Caco-2 (cell line): ENCODE data around the gene DOCK3. TPM values are rescaled to one million over a fixed set of nuclear protein-coding genes. Genes with fewer than 3 reads are reported as not detected.

Source experiments
- BruUV-seq: library from RNA; stranded (reverse); fragments of 400-500 nt; replicated peaks from 2 replicates; lab custom pipeline; 2021; lab: Mats Ljungman, UMichigan
- CTCF ChIA-PET: fragments of 300-600 bp; sonication (Branson Sonifier 250); formaldehyde crosslinking; loops from one replicate; lab custom pipeline; 2022; ENCODE audit warnings: antibody characterized with exemption; lab: Charles Lee
- POLR2A ChIA-PET: fragments of 300-600 bp; sonication (Branson Sonifier 250); formaldehyde crosslinking; loops from one replicate; lab custom pipeline; 2022; ENCODE audit warnings: antibody characterized with exemption; lab: Charles Lee
- DNase-seq, 2 experiments: peaks; one replicate each; pipeline versions ENCODE4 v3.0.0 to v3.0.0-alpha.2; 2020 to 2022
- H3K27me3 ChIP-seq: replicated peaks from 2 replicates; pipeline ENCODE4 v1.6.0; 2011; ENCODE audit warnings: low read length; ENCODE audit not compliant: control insufficient read depth, insufficient read depth
- H3K36me3 ChIP-seq: 2 replicates; pipeline ENCODE4 v1.5.1; 2011; ENCODE audit warnings: low read length; ENCODE audit not compliant: control insufficient read depth, insufficient read depth
- H3K4me1 ChIP-seq: fragments of 250-450 bp; sonication (Bioruptor Pico); 2 replicates; pipeline ENCODE4 v1.5.1; 2020; ENCODE audit warnings: mild to moderate bottlenecking
- H3K4me3 ChIP-seq: 2 replicates; pipeline ENCODE4 v1.5.1; 2011; ENCODE audit warnings: low read depth, mild to moderate bottlenecking, control low read depth, low read length
- H3K9me3 ChIP-seq: fragments of 250-450 bp; sonication (Bioruptor Pico); 2 replicates; pipeline ENCODE4 v1.5.1; 2020; ENCODE audit warnings: mild to moderate bottlenecking, moderate library complexity
- H3K27ac Mint-ChIP-seq: one replicate; pipeline ENCODE4 v1.8.0; 2022; ENCODE audit warnings: mixed read lengths; ENCODE audit not compliant: unreplicated experiment
- H3K27me3 Mint-ChIP-seq: one replicate; pipeline ENCODE4 v1.8.0; 2022; ENCODE audit warnings: mixed read lengths; ENCODE audit not compliant: insufficient read depth, unreplicated experiment
- H3K36me3 Mint-ChIP-seq: one replicate; pipeline ENCODE4 v1.8.0; 2022; ENCODE audit warnings: mild to moderate bottlenecking, mixed read lengths; ENCODE audit not compliant: insufficient read depth, unreplicated experiment
- H3K4me1 Mint-ChIP-seq: one replicate; pipeline ENCODE4 v1.8.0; 2022; ENCODE audit warnings: low read depth, mixed read lengths; ENCODE audit not compliant: unreplicated experiment
- H3K4me3 Mint-ChIP-seq: one replicate; pipeline ENCODE4 v1.8.0; 2022; ENCODE audit warnings: mild to moderate bottlenecking, moderate library complexity, mixed read lengths; ENCODE audit not compliant: unreplicated experiment
- H3K9me3 Mint-ChIP-seq: one replicate; pipeline ENCODE4 v1.8.0; 2022; ENCODE audit warnings: mixed read lengths; ENCODE audit not compliant: unreplicated experiment
- intact Hi-C: fragments of 100-400 bp; cut with micrococcal nuclease; formaldehyde crosslinking; loops from one replicate; pipeline ENCODE4 v1.10.0; 2022; ENCODE audit not compliant: unreplicated experiment
- total RNA-seq: library from RNA; stranded (reverse); gene quantifications from 2 replicates; pipeline ENCODE4 v1.2.3, GENCODE V29; 2022
- TF ChIP-seq, protein P1 (sequence below), 2 experiments: fragments of 200-600 bp in 1 of 2; IDR thresholded peaks; 1 replicate in 1 of 2; 2 replicates in 1 of 2; pipeline versions ENCODE4 v1.5.1 to v1.8.0; 2011 to 2022; ENCODE audit warnings: antibody characterized with exemption in 1 of 2, control low read depth in 1 of 2, inconsistent platforms in 1 of 2, low read depth in 1 of 2, low read length in 1 of 2, mild to moderate bottlenecking in 1 of 2, moderate library complexity in 1 of 2; ENCODE audit not compliant: insufficient read depth in 1 of 2, severe bottlenecking in 1 of 2, unreplicated experiment in 1 of 2

Gene DOCK3
- total RNA-seq, 1 experiment from 2014 or later = 0.05 TPM

DNA sequence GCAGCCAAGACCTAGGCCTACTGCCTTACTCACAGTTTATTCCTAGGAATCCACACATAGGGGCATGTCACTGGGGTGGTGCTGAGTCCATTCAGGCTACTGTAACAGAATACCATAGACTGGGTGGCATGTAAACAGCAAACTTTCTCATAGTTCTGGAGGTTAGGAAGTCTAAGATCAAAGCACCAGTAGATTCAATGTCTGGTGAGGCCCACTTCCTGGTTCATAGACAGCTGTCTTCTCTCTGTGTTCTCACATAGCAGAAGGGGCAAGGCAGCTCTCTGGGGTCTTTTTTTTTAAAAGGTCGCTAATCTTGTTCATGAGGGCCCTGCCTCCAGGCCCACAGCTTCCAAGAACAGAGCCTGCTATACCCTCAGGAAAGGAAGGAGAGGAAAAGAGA lies 596.4 kb downstream of the DOCK3 start:
- BruUV-seq = no TSS peak
- DNase-seq = no peak
- H3K36me3 Mint-ChIP-seq = no peaks in the 10 kb centered on the region
- Histone ChIP-seq H3K27me3 (no peaks in the 10 kb centered on the region), H3K9me3 (no peaks in the 10 kb centered on the region), H3K4me1 (no peaks in the 10 kb centered on the region), H3K36me3 (no peaks in the 10 kb centered on the region), H3K4me3 (no peak overlapping the region)
- H3K9me3 Mint-ChIP-seq = no peaks in the 10 kb centered on the region
- CTCF ChIA-PET = no interaction called here
- H3K27me3 Mint-ChIP-seq = peaks cover 8% of the 10 kb centered on the region
- H3K4me1 Mint-ChIP-seq = no peaks in the 10 kb centered on the region
- intact Hi-C loops = no loop called here
- POLR2A ChIA-PET = no interaction called here
- no peak overlapping the region for H3K4me3 Mint-ChIP-seq
- TF ChIP-seq, protein P1, sequence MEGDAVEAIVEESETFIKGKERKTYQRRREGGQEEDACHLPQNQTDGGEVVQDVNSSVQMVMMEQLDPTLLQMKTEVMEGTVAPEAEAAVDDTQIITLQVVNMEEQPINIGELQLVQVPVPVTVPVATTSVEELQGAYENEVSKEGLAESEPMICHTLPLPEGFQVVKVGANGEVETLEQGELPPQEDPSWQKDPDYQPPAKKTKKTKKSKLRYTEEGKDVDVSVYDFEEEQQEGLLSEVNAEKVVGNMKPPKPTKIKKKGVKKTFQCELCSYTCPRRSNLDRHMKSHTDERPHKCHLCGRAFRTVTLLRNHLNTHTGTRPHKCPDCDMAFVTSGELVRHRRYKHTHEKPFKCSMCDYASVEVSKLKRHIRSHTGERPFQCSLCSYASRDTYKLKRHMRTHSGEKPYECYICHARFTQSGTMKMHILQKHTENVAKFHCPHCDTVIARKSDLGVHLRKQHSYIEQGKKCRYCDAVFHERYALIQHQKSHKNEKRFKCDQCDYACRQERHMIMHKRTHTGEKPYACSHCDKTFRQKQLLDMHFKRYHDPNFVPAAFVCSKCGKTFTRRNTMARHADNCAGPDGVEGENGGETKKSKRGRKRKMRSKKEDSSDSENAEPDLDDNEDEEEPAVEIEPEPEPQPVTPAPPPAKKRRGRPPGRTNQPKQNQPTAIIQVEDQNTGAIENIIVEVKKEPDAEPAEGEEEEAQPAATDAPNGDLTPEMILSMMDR (IDR thresholded peaks at IDR 0.05; ENCODE audit: insufficient read depth in 1 of 2, low read depth in 1 of 2, low read length in 1 of 2, severe bottlenecking in 1 of 2, unreplicated experiment in 1 of 2) = no peak
- H3K27ac Mint-ChIP-seq = no peak overlapping the region

DNA sequence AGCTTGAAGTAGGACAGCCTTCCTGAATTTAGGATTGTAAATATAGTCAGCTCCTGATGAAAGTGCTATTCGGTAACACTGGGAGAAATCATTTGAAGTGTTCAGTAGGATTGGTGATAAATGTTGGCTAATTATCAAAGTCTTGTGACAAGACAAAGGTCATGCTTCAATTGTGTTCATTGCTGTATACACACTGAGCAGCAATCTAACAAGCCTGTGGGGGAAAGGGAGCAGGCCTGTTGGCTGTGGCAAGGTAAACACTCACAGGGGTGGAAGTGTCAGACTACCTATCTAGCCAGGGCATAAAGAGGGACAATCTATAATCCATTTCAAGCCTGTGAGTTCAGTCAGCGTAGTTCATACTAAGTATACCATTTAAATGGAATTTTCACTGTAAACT lies 599.3 kb downstream of the DOCK3 start:
- BruUV-seq = no TSS peak
- CTCF ChIA-PET = no interaction called here

DNA sequence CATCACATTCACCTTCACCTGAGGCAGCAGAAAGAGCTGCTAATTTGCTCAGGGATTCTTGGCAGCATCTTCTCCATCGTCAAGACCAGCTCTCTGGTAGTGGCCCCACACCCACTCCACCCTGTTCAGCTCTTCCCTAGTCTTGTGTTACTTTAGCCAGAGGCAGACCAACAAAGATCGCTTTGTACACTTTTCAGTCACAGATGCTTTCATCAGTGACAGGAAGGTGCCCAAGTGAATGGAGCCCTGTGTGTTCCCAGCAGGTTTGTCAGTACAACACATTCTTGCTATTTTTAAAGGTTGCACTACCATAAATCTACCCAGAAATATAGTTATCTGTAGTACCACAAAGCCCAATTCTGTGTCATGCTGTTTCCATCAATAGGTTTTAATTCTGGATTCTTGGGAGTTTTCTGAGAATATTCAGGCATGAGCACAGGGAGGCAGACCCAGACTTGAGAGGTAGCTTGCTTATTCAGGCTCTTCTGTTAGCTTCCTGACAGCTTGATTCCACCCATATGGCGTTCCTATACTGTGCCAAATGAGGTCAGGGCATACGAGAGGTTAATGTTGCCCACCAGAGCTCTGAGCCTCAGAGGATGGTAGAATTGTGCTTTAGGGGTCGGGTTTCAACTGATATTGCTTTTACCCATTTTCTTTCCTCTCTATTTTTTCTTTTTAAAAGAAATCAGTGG lies 600.5 kb downstream of the DOCK3 start:
- ChIA-PET CTCF (interaction anchor here (0.6 to 0.7 kb wide), 2 partner anchors 175 to 1040 kb away, joined by 4 to 8 read pairs; no protein-coding TSS in a partner anchor), POLR2A (no interaction called here)
- no TSS peak for BruUV-seq
- no peak overlapping the region for H3K27ac Mint-ChIP-seq
- no peaks in the 10 kb centered on the region; the same call in 1 of the 2 replicates for H3K27me3 ChIP-seq
- no peak overlapping the region for H3K4me3 ChIP-seq
- no peaks in the 10 kb centered on the region for H3K4me1 ChIP-seq
- no peaks in the 10 kb centered on the region for H3K36me3 Mint-ChIP-seq
- H3K9me3 Mint-ChIP-seq = no peaks in the 10 kb centered on the region
- no peak overlapping the region for H3K4me3 Mint-ChIP-seq
- intact Hi-C loops = no loop called here
- no peak for DNase-seq
- no peaks in the 10 kb centered on the region for H3K9me3 ChIP-seq
- H3K36me3 ChIP-seq = no peaks in the 10 kb centered on the region
- H3K4me1 Mint-ChIP-seq = no peaks in the 10 kb centered on the region
- TF ChIP-seq, protein P1 (IDR thresholded peaks at IDR 0.05; ENCODE audit: insufficient read depth in 1 of 2, low read depth in 1 of 2, low read length in 1 of 2, severe bottlenecking in 1 of 2, unreplicated experiment in 1 of 2) = no peak
- peaks cover 11% of the 10 kb centered on the region for H3K27me3 Mint-ChIP-seq

More for the DNA sequence above, 599.3 kb downstream of the DOCK3 start:
- Mint-ChIP-seq H3K4me3 (no peak overlapping the region), H3K27me3 (peaks cover 11% of the 10 kb centered on the region), H3K4me1 (no peaks in the 10 kb centered on the region), H3K27ac (no peak overlapping the region), H3K36me3 (no peaks in the 10 kb centered on the region), H3K9me3 (no peaks in the 10 kb centered on the region)
- H3K36me3 ChIP-seq = no peaks in the 10 kb centered on the region
- intact Hi-C loops = no loop called here
- no peaks in the 10 kb centered on the region for H3K4me1 ChIP-seq
- no peaks in the 10 kb centered on the region for H3K9me3 ChIP-seq
- no peak for DNase-seq
- POLR2A ChIA-PET = no interaction called here
- H3K27me3 ChIP-seq = no peaks in the 10 kb centered on the region; the same call in 1 of the 2 replicates
- TF ChIP-seq, protein P1 (IDR thresholded peaks at IDR 0.05; ENCODE audit: insufficient read depth in 1 of 2, low read depth in 1 of 2, low read length in 1 of 2, severe bottlenecking in 1 of 2, unreplicated experiment in 1 of 2) = no peak
- H3K4me3 ChIP-seq = no peak overlapping the region
